Measurements from ENCODE around the gene ARID1A. TPM values are rescaled to one million over a fixed set of nuclear protein-coding genes. Genes with fewer than 3 reads are reported as not detected.
A peak's percentile ranks its signal among the peaks of the same experiment; 100 is the strongest.

Gene ARID1A
- total RNA-seq, 2 experiments from 2014 or later: 82.4 to 84.9 TPM

DNA sequence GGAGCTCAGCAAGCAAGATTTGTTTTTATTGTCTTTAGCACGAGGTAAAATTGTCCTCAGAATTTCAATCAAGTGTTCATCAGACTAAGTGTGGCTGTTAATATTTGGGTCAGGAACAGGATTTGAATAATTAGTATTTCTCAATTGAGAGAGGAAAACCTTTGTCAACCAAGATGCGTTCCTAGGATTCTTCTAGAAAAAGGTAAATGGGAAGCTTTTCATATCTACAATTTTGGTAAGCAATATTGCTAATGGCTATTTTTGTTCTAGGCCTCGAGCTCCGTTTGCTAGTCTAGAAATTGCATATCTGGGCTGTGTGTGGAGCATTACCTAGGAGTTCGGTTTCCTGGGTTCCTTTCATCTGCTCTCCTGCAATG is 87.8 kb downstream of the ARID1A start:
- ATAC-seq (no peak), DNase-seq (no peak)
- no peaks in the 10 kb centered on the region for H3K9me3 Mint-ChIP-seq
- POLR2A ChIA-PET: interaction anchor here (0.5 to 8.6 kb wide), 2 partner anchors 86 to 1131 kb away, joined by 3 to 283 read pairs; partner anchors contain the start of gene ARID1A
- intact Hi-C loops (cut with micrococcal nuclease): no loop called here
- H3K4me1 Mint-ChIP-seq (ENCODE audit: low read depth): peaks cover 60% of the 10 kb centered on the region
- H3K36me3 Mint-ChIP-seq (ENCODE audit: low read depth): peaks cover 28% of the 10 kb centered on the region
- CTCF ChIA-PET: interaction anchor here (0.9 to 3.4 kb wide), 3 partner anchors 106 to 186 kb away, joined by 3 to 15 read pairs (median 4); no protein-coding TSS in a partner anchor
- no peak overlapping the region for H3K4me3 Mint-ChIP-seq
- TF ChIP-seq, protein P1, sequence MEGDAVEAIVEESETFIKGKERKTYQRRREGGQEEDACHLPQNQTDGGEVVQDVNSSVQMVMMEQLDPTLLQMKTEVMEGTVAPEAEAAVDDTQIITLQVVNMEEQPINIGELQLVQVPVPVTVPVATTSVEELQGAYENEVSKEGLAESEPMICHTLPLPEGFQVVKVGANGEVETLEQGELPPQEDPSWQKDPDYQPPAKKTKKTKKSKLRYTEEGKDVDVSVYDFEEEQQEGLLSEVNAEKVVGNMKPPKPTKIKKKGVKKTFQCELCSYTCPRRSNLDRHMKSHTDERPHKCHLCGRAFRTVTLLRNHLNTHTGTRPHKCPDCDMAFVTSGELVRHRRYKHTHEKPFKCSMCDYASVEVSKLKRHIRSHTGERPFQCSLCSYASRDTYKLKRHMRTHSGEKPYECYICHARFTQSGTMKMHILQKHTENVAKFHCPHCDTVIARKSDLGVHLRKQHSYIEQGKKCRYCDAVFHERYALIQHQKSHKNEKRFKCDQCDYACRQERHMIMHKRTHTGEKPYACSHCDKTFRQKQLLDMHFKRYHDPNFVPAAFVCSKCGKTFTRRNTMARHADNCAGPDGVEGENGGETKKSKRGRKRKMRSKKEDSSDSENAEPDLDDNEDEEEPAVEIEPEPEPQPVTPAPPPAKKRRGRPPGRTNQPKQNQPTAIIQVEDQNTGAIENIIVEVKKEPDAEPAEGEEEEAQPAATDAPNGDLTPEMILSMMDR (IDR thresholded peaks at IDR 0.05): no peak
- H3K27ac Mint-ChIP-seq: peak overlapping the region; percentile 32
- no peaks in the 10 kb centered on the region for H3K27me3 Mint-ChIP-seq

DNA sequence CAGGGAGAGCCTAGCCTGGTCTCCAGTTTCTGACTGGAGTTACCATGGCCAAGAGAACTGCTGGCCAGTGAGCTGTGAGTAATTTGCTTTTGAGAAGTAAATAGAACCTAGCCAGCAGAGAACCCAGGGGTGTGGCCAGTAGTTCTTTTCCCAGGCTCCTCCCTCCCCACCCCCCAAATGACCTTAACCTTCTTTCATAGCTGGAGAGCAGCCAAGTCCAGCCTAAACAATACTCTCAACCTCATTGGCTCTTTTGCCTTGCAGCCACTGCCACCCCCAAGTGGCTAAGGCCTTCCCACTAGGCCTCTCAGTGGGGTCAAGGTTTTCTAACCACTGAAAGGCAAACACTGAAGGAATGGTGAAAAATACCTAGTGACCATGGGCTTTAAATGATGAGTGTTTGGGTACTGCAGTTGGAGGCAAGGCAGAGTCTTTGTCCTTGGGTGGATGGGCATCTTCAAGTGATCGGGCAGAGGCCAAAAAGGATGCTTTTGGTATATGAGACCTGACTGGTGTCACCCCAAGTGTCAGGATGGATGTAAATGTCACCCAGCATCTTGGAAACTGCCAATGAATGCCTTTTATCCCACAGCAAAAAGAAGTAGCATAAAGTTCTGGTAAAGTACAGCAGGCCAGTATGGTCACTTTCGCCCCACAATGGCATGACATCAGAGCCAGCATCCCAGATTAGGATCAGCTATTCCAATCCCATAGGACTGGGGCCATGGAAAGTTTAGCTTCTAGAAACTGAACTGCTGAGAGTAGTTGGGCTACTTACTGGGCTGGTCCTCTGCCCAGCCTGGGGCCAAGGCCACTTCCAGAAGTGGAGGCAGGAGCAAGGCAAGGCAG is 88.4 kb downstream of the ARID1A start:
- Mint-ChIP-seq H3K9me3 (no peaks in the 10 kb centered on the region), H3K27me3 (no peaks in the 10 kb centered on the region), H3K4me3 (no peak overlapping the region), H3K36me3 (ENCODE audit: low read depth) (peaks cover 23% of the 10 kb centered on the region), H3K4me1 (ENCODE audit: low read depth) (peaks cover 63% of the 10 kb centered on the region), H3K27ac (peak overlapping the region; percentile 34)
- intact Hi-C loops (cut with micrococcal nuclease): no loop called here
- POLR2A ChIA-PET: interaction anchor here (1.2 to 8.6 kb wide), 3 partner anchors 18 to 86 kb away, joined by 3 to 283 read pairs (median 30); partner anchors contain the start of gene ARID1A
- CTCF ChIA-PET: interaction anchor here (0.9 to 7.4 kb wide), 5 partner anchors 83 to 187 kb away, joined by 3 to 126 read pairs (median 7); partner anchors contain the start of gene ARID1A
- DNase-seq (no peak), ATAC-seq (no peak)
- TF ChIP-seq, protein P1 (IDR thresholded peaks at IDR 0.05): no peak

DNA sequence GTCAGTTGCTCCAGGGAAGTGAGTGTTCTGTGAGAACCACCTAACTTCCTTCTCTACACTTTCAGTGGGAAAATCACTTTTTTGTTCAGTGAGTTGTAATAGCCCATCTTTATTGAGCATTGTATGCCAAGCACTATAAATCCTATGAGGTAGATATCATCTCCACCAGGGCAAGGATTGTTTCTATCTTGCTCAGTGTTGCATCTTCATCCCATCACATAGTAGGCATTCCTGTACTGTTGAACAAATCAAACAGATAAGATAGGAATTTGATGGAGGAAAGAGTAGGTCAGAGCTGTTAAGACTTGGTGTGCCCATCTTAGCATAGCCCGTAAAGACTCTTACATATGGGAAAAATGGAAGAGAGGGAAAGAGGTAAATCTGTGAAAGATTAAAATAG is 89.1 kb downstream of the ARID1A start:
- POLR2A ChIA-PET: interaction anchor here (0.6 to 8.6 kb wide), 5 partner anchors 19 to 87 kb away, joined by 3 to 283 read pairs (median 30); partner anchors contain the start of gene ARID1A
- intact Hi-C loops (cut with micrococcal nuclease): loop anchor here (5.0 kb wide), 1 partner anchor 83 kb away; no protein-coding TSS in a partner anchor
- Mint-ChIP-seq H3K36me3 (ENCODE audit: low read depth) (peaks cover 17% of the 10 kb centered on the region), H3K9me3 (no peaks in the 10 kb centered on the region), H3K4me1 (ENCODE audit: low read depth) (peaks cover 67% of the 10 kb centered on the region), H3K4me3 (no peak overlapping the region), H3K27ac (peak overlapping the region; percentile 99), H3K27me3 (no peaks in the 10 kb centered on the region)
- ATAC-seq (no peak), DNase-seq (no peak)
- TF ChIP-seq, protein P1 (IDR thresholded peaks at IDR 0.05): no peak
- CTCF ChIA-PET: interaction anchor here (1.8 to 7.4 kb wide), 4 partner anchors 9 to 182 kb away, joined by 7 to 126 read pairs (median 11); partner anchors contain the start of gene ARID1A

DNA sequence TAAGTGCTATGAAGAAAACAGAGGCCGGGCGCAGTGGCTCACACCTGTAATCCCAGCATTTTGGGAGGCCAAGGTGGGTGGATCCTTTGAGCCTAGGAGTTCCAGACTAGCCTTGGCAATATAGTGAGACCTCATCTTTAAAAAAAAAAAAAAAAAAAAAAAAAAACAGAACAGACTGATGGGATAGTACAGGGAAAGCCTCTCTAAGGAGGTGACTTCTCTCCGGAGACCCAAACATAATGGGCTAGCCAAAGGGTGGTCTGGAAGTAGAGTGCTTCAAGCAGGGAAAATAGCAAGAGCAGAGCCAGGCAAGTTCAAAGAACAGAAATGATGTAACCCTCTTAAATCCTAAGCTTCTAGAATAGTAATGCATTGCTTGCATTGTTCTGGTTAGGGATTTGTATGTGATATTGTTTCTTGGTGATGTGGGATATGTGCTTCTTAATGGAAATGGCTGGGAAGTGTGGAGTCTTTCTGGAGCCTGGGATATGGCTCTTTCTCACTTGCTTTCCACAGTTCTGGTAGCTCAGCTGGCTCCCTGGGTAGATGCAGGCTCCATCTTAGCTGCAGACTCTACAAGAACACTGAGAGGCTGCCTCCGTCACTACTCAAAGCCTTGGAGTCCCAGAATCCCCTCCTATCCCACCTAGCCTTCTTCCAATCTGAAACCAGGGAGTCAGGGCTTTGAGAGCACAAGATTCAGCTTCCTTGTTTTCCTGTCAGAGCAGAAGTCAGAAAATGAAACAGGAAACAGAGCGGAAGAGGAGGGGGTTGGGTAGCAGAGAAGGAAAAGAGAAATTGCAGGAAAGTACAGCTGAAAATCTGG is 90.0 kb downstream of the ARID1A start:
- H3K4me3 Mint-ChIP-seq: peak overlapping the region; percentile 97
- peak overlapping the region; percentile 99 for H3K27ac Mint-ChIP-seq
- peaks cover 74% of the 10 kb centered on the region for H3K4me1 Mint-ChIP-seq (ENCODE audit: low read depth)
- H3K36me3 Mint-ChIP-seq (ENCODE audit: low read depth): peaks cover 12% of the 10 kb centered on the region
- ChIA-PET POLR2A (interaction anchor here (0.6 to 8.6 kb wide), 14 partner anchors 9 to 355 kb away, joined by 3 to 283 read pairs (median 4); partner anchors contain the start of gene ARID1A), CTCF (interaction anchor here (0.8 to 7.4 kb wide), 10 partner anchors 10 to 316 kb away, joined by 3 to 126 read pairs (median 11); partner anchors contain the start of gene ARID1A)
- intact Hi-C loops (cut with micrococcal nuclease): loop anchor here (2.0 to 5.0 kb wide), 2 partner anchors 41 to 84 kb away; no protein-coding TSS in a partner anchor
- ATAC-seq: no peak
- peak; percentile 23 for DNase-seq
- TF ChIP-seq, protein P1 (IDR thresholded peaks at IDR 0.05): no peak
- no peaks in the 10 kb centered on the region for H3K9me3 Mint-ChIP-seq
- H3K27me3 Mint-ChIP-seq: no peaks in the 10 kb centered on the region
